ENCODE results near the gene CREB3L2.
A peak's percentile ranks its signal among the peaks of the same experiment; 100 is the strongest.
"Not testable (repeated sequence)": the region's sequence is repeated elsewhere in the genome, so short reads cannot be mapped to it uniquely, and the experiment has no call there.

CREB3L2 gene

GRCh38 chr7:138025215-138026186 is 23.6 kb upstream of the CREB3L2 start:
- no peak for TF ChIP-seq JUND (IDR thresholded peaks at IDR 0.05; ENCODE audit: low read depth)
- in situ Hi-C loops (cut with HindIII; ENCODE audit: low pct_unique_long_range_greater_than_20kb, low sequenced_read_pairs), result no loop called here
- peak in 1 of 2 experiments; percentile 56 for DNase-seq (ENCODE audit: low read depth in 1 of 2, low spot score in 1 of 2)

GRCh38 chr7:138024765-138025164 is 22.9 kb upstream of the CREB3L2 start:
- TF ChIP-seq JUND (IDR thresholded peaks at IDR 0.05; ENCODE audit: low read depth), result no peak
- in situ Hi-C loops (cut with HindIII; ENCODE audit: low pct_unique_long_range_greater_than_20kb, low sequenced_read_pairs), result no loop called here
- DNase-seq (ENCODE audit: low read depth in 1 of 2, low spot score in 1 of 2), result no peak

- in situ Hi-C loops (cut with HindIII; ENCODE audit: low pct_unique_long_range_greater_than_20kb, low sequenced_read_pairs), result no loop called here
- DNase-seq (ENCODE audit: low read depth in 1 of 2, low spot score in 1 of 2), result no peak
- TF ChIP-seq JUND (IDR thresholded peaks at IDR 0.05; ENCODE audit: low read depth), result no peak
Measured at GRCh38 chr7:138024343-138024691, 22.4 kb upstream of the CREB3L2 start.

GRCh38 chr7:138023618-138024342 is 21.9 kb upstream of the CREB3L2 start:
- DNase-seq (ENCODE audit: low read depth in 1 of 2, low spot score in 1 of 2), result no peak
- no peak for TF ChIP-seq JUND (IDR thresholded peaks at IDR 0.05; ENCODE audit: low read depth)
- in situ Hi-C loops (cut with HindIII; ENCODE audit: low pct_unique_long_range_greater_than_20kb, low sequenced_read_pairs), result no loop called here

- in situ Hi-C loops (cut with HindIII; ENCODE audit: low pct_unique_long_range_greater_than_20kb, low sequenced_read_pairs), result no loop called here
- TF ChIP-seq JUND (IDR thresholded peaks at IDR 0.05; ENCODE audit: low read depth), result no peak
- no peak for DNase-seq (ENCODE audit: low read depth in 1 of 2, low spot score in 1 of 2)
Measured at GRCh38 chr7:138021889-138022288, 20.0 kb upstream of the CREB3L2 start.

- DNase-seq (ENCODE audit: low read depth in 1 of 2, low spot score in 1 of 2), result no peak
- in situ Hi-C loops (cut with HindIII; ENCODE audit: low pct_unique_long_range_greater_than_20kb, low sequenced_read_pairs), result no loop called here
- TF ChIP-seq JUND (IDR thresholded peaks at IDR 0.05; ENCODE audit: low read depth), result no peak
Measured at GRCh38 chr7:138017992-138018391, 16.1 kb upstream of the CREB3L2 start.

- no peak for TF ChIP-seq JUND (IDR thresholded peaks at IDR 0.05; ENCODE audit: low read depth)
- in situ Hi-C loops (cut with HindIII; ENCODE audit: low pct_unique_long_range_greater_than_20kb, low sequenced_read_pairs), result no loop called here
- no peak for DNase-seq (ENCODE audit: low read depth in 1 of 2, low spot score in 1 of 2)
Measured at GRCh38 chr7:138015096-138015495, 13.2 kb upstream of the CREB3L2 start.

GRCh38 chr7:138014686-138015085 is 12.8 kb upstream of the CREB3L2 start:
- DNase-seq (ENCODE audit: low read depth in 1 of 2, low spot score in 1 of 2), result no peak
- TF ChIP-seq JUND (IDR thresholded peaks at IDR 0.05; ENCODE audit: low read depth), result no peak
- in situ Hi-C loops (cut with HindIII; ENCODE audit: low pct_unique_long_range_greater_than_20kb, low sequenced_read_pairs), result no loop called here

- in situ Hi-C loops (cut with HindIII; ENCODE audit: low pct_unique_long_range_greater_than_20kb, low sequenced_read_pairs), result not testable (repeated sequence)
Measured at GRCh38 chr7:138014201-138014600, 12.3 kb upstream of the CREB3L2 start.

GRCh38 chr7:138009350-138009653 is 7.4 kb upstream of the CREB3L2 start:
- no peak for DNase-seq (ENCODE audit: low read depth in 1 of 2, low spot score in 1 of 2)
- no peak for TF ChIP-seq JUND (IDR thresholded peaks at IDR 0.05; ENCODE audit: low read depth)
- in situ Hi-C loops (cut with HindIII; ENCODE audit: low pct_unique_long_range_greater_than_20kb, low sequenced_read_pairs), result no loop called here

More at GRCh38 chr7:138014201-138014600, 12.3 kb upstream of the CREB3L2 start:
- not testable (repeated sequence) for DNase-seq (ENCODE audit: low read depth in 1 of 2, low spot score in 1 of 2)

GRCh38 chr7:138008588-138009349 is 6.9 kb upstream of the CREB3L2 start:
- in situ Hi-C loops (cut with HindIII; ENCODE audit: low pct_unique_long_range_greater_than_20kb, low sequenced_read_pairs), result no loop called here
- peak in 1 of 2 experiments; percentile 76 for DNase-seq (ENCODE audit: low read depth in 1 of 2, low spot score in 1 of 2)

GRCh38 chr7:138008019-138008587 is 6.2 kb upstream of the CREB3L2 start:
- no peak for TF ChIP-seq JUND (IDR thresholded peaks at IDR 0.05; ENCODE audit: low read depth)
- in situ Hi-C loops (cut with HindIII; ENCODE audit: low pct_unique_long_range_greater_than_20kb, low sequenced_read_pairs), result no loop called here

More at GRCh38 chr7:138008588-138009349, 6.9 kb upstream of the CREB3L2 start:
- TF ChIP-seq JUND (IDR thresholded peaks at IDR 0.05; ENCODE audit: low read depth), result no peak

More at GRCh38 chr7:138008019-138008587, 6.2 kb upstream of the CREB3L2 start:
- DNase-seq (ENCODE audit: low read depth in 1 of 2, low spot score in 1 of 2), result no peak

All from T47D (cell line).